Prostate gland (tissue), 2 donors: ENCODE measurements around the gene EFCAB8.

Experiments used
- POLR2A ChIP-seq: fragments of 450-650 bp; IDR thresholded peaks from one replicate; pipeline ENCODE4 v1.6.1; 2016; ENCODE audit warnings: antibody characterized with exemption, mild to moderate bottlenecking
- TF ChIP-seq, protein P1 (sequence below), 4 experiments: fragments of 200-600 bp in 2 of 4; fragments of 450-650 bp in 2 of 4; sonication (generic) in 2 of 4; IDR thresholded peaks; 1 replicate in 3 of 4; 2 replicates in 1 of 4; pipeline ENCODE4 v1.5.1; 2016 to 2019; ENCODE audit warnings: antibody characterized with exemption in 4 of 4, mild to moderate bottlenecking in 2 of 4, moderate library complexity in 2 of 4

DNA sequence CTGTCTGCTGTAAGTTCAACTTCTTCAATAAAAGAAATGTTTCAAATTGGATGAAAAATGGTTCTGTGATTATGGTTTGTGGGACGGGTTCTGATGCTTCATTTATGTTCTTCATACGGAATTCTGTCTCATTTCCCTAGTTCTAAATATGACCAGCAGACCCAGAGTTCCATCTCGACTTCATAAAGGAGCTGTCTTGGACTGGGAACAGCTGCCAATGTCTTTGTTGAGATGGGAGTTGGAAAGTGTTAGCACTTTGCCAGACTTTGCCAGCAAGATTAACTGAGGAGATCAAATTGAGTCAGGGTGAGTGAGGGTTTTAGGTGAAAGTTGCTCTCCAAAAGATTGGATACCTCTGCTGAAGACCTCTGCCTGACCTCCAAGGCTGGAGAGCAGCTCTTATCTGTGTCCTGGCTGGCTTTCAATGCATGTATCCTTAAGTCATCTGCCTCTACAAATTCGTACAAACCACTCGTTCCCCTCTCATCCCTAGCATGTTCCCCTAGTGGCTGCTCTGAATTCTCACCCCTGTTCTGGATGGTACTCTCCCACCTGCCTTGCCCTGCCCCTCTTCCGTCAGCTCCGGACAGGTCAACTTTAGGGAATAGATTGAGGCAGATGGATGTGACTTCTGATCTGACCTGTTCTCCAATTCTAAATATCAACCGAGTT lies at the start of gene EFCAB8:
- TF ChIP-seq, protein P1, sequence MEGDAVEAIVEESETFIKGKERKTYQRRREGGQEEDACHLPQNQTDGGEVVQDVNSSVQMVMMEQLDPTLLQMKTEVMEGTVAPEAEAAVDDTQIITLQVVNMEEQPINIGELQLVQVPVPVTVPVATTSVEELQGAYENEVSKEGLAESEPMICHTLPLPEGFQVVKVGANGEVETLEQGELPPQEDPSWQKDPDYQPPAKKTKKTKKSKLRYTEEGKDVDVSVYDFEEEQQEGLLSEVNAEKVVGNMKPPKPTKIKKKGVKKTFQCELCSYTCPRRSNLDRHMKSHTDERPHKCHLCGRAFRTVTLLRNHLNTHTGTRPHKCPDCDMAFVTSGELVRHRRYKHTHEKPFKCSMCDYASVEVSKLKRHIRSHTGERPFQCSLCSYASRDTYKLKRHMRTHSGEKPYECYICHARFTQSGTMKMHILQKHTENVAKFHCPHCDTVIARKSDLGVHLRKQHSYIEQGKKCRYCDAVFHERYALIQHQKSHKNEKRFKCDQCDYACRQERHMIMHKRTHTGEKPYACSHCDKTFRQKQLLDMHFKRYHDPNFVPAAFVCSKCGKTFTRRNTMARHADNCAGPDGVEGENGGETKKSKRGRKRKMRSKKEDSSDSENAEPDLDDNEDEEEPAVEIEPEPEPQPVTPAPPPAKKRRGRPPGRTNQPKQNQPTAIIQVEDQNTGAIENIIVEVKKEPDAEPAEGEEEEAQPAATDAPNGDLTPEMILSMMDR (IDR thresholded peaks at IDR 0.05): no peak
- TF ChIP-seq POLR2A: no peak
